ENCODE measurements around the gene JMJD7.

DNA sequence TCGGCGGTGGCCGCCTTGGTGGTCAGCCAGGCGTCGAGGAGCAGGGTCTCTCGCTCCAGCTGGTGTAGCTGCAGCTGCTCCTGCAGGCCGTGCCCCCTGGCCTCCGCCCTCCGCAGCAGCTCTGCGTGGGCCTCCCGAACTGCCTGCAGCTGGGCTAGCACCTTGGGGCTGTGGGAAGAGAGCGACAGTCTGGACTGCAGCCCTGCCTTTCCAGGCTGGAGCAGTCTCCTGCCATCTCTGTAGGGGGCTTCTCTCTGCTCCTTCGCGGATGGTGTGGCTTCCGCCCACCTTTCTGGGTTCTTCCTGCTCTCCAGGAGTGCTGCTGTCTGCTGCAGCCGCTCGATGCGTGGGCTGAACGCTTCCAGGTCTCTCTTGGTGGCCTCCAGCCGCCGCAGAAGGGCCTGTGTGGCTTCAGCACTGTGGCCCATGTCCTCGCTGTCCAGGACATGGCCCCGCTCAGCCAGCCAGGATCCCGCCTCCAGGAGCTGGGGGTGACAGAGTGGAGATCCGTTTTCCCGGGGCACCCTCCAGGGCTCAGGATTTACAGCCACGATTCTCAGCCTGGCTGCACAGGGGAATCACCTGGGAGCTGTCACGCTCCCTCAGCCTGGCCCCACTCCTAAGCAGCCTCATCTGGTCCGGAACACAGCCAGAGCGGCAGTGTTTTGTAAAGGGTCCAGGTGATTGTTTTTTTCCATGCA lies 27.5 kb downstream of the JMJD7 start:
- TF ChIP-seq, protein P1, sequence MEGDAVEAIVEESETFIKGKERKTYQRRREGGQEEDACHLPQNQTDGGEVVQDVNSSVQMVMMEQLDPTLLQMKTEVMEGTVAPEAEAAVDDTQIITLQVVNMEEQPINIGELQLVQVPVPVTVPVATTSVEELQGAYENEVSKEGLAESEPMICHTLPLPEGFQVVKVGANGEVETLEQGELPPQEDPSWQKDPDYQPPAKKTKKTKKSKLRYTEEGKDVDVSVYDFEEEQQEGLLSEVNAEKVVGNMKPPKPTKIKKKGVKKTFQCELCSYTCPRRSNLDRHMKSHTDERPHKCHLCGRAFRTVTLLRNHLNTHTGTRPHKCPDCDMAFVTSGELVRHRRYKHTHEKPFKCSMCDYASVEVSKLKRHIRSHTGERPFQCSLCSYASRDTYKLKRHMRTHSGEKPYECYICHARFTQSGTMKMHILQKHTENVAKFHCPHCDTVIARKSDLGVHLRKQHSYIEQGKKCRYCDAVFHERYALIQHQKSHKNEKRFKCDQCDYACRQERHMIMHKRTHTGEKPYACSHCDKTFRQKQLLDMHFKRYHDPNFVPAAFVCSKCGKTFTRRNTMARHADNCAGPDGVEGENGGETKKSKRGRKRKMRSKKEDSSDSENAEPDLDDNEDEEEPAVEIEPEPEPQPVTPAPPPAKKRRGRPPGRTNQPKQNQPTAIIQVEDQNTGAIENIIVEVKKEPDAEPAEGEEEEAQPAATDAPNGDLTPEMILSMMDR (IDR thresholded peaks at IDR 0.05), result no peak
- TF ChIP-seq POLR2A (IDR thresholded peaks at IDR 0.05), result no peak
